ENCODE measurements around the gene ARHGAP26. TPM values are rescaled to one million over a fixed set of nuclear protein-coding genes. Genes with fewer than 3 reads are reported as not detected.
"Not testable (repeated sequence)": the region's sequence is repeated elsewhere in the genome, so short reads cannot be mapped to it uniquely, and the experiment has no call there.

ARHGAP26 gene
- total and polyA plus RNA-seq, 2 donors (not counting 1 experiment from before 2014, with no cell fraction given): 4.1 to 6.8 TPM

DNA sequence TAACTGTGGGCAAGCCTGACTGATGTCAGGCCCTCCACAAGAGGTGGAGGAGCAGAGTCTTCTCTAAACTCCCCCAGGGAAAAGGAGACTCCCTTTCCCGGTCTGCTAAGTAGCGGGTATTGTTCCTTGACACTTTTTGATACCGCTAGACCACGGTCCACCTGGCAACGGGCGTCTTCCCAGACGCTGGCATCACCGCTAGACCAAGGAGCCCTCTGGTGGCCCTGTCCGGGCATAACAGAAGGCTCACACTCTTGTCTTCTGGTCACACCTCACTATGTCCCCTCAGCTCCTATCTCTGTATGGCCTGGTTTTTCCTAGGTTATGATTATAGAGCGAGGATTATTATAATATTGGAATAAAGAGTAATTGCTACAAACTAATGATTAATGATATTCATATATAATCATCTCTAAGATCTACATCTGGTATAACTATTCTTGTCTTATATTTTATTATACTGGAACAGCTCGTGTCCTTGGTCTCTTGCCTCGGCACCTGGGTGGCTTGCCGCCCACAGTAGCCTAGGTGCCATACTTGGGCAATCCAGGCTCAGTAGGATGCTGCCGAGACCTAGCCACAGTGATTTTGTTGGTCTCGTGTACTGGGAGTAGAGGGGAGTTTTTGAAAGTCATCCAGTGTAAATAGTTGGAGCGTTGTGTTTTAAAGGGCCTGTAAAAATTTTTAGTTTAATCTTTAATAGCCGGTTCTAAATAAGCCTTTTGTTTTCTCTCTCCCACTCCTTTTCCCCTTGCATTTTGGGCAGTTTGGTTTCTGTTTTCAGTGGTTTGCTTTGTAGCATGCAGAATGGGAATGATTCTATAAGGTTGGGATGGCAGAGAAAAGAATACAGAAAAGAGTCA, 195.3 kb downstream of the ARHGAP26 start:
- not testable (repeated sequence) for H3K4me2 ChIP-seq (ENCODE audit: extremely low read depth, insufficient read depth, low read length); H2AFZ ChIP-seq (ENCODE audit: low read length); H3K4me1 ChIP-seq (ENCODE audit: control insufficient read depth, extremely low read depth, insufficient read depth, low read length); H3K27me3 ChIP-seq (ENCODE audit: control insufficient read depth, insufficient read depth, low read length); H3K9me3 ChIP-seq (ENCODE audit: control insufficient read depth, insufficient read depth, low read depth, low read length); H3K9ac ChIP-seq (ENCODE audit: insufficient read depth, low read length); DNase-seq (ENCODE audit: low read depth in 2 of 2); H3K79me2 ChIP-seq (ENCODE audit: control insufficient read depth, insufficient read depth, low read length); H3K4me3 ChIP-seq (replicated peaks in 1 of 4; ENCODE audit: control extremely low read depth in 1 of 4, insufficient read depth in 1 of 4, low read depth in 3 of 4, low read length in 4 of 4); H4K20me1 ChIP-seq (ENCODE audit: control insufficient read depth, extremely low read depth, insufficient read depth, low read length); H3K36me3 ChIP-seq (ENCODE audit: control insufficient read depth, insufficient read depth, low read length); H3K27ac ChIP-seq (ENCODE audit: insufficient read depth, low read length)
- TF ChIP-seq, protein P1, sequence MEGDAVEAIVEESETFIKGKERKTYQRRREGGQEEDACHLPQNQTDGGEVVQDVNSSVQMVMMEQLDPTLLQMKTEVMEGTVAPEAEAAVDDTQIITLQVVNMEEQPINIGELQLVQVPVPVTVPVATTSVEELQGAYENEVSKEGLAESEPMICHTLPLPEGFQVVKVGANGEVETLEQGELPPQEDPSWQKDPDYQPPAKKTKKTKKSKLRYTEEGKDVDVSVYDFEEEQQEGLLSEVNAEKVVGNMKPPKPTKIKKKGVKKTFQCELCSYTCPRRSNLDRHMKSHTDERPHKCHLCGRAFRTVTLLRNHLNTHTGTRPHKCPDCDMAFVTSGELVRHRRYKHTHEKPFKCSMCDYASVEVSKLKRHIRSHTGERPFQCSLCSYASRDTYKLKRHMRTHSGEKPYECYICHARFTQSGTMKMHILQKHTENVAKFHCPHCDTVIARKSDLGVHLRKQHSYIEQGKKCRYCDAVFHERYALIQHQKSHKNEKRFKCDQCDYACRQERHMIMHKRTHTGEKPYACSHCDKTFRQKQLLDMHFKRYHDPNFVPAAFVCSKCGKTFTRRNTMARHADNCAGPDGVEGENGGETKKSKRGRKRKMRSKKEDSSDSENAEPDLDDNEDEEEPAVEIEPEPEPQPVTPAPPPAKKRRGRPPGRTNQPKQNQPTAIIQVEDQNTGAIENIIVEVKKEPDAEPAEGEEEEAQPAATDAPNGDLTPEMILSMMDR (conservative IDR thresholded peaks at IDR 0.05 in 1 of 2, IDR thresholded peaks at IDR 0.05 in 1 of 2; ENCODE audit: low read depth in 1 of 2, low read length in 2 of 2): peak; percentile 6 to 10

DNA sequence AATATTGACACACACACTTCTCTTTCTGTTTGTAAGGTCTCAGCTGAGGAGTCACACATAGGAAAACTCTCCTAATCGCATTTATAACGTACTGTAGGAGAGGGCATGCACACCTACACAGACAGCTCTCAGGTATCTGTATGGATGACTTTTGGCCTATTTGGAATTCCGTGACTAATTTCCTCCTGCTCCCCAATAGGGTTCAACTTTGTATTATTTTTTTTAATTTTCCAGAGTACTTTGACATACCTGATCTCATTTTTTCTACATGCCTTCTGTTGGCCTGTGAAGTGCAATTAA, 195.9 kb downstream of the ARHGAP26 start:
- H4K20me1 ChIP-seq (ENCODE audit: control insufficient read depth, extremely low read depth, insufficient read depth, low read length): no peaks in the 10 kb centered on the region
- no peak overlapping the region for H3K27ac ChIP-seq (ENCODE audit: insufficient read depth, low read length)
- H3K9me3 ChIP-seq (ENCODE audit: control insufficient read depth, insufficient read depth, low read depth, low read length): no peaks in the 10 kb centered on the region
- no peaks in the 10 kb centered on the region for H3K4me1 ChIP-seq (ENCODE audit: control insufficient read depth, extremely low read depth, insufficient read depth, low read length)
- H3K79me2 ChIP-seq (ENCODE audit: control insufficient read depth, insufficient read depth, low read length): no peaks in the 10 kb centered on the region
- no peak overlapping the region for H3K4me3 ChIP-seq (replicated peaks in 1 of 4; ENCODE audit: control extremely low read depth in 1 of 4, insufficient read depth in 1 of 4, low read depth in 3 of 4, low read length in 4 of 4)
- H2AFZ ChIP-seq (ENCODE audit: low read length): no peak overlapping the region
- H3K36me3 ChIP-seq (ENCODE audit: control insufficient read depth, insufficient read depth, low read length): no peaks in the 10 kb centered on the region
- no peak overlapping the region for H3K4me2 ChIP-seq (ENCODE audit: extremely low read depth, insufficient read depth, low read length)
- H3K27me3 ChIP-seq (ENCODE audit: control insufficient read depth, insufficient read depth, low read length): no peaks in the 10 kb centered on the region
- H3K9ac ChIP-seq (ENCODE audit: insufficient read depth, low read length): no peak overlapping the region
- DNase-seq (ENCODE audit: low read depth in 2 of 2): no peak
- TF ChIP-seq, protein P1 (conservative IDR thresholded peaks at IDR 0.05 in 1 of 2, IDR thresholded peaks at IDR 0.05 in 1 of 2; ENCODE audit: low read depth in 1 of 2, low read length in 2 of 2): no peak
- no peak for TF ChIP-seq EZH2 (IDR thresholded peaks at IDR 0.05; ENCODE audit: low read length, missing control alignments)

DNA sequence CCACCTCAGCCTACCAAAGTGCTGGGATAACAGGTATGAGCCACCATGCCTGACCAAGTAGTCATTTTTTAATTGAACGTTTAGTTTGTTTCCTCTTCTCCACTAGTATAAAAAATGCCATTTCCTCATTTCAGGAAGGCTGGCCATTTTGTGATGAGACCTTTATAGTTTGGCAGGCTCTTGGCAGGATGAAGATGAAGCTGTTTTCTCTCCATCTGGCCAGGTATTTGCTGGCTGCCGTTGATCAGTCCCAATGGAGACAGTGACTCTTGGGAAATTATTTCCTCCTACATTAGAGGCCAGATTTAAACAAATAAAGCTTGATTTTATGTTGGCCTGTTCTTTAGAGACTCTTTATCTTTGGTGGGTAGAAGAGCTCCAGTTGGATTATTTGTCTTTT, 199.0 kb downstream of the ARHGAP26 start:
- Histone ChIP-seq H2AFZ (ENCODE audit: low read length) (no peak overlapping the region), H3K27me3 (ENCODE audit: control insufficient read depth, insufficient read depth, low read length) (no peaks in the 10 kb centered on the region), H3K27ac (ENCODE audit: insufficient read depth, low read length) (no peak overlapping the region), H3K9ac (ENCODE audit: insufficient read depth, low read length) (no peak overlapping the region), H3K4me1 (ENCODE audit: control insufficient read depth, extremely low read depth, insufficient read depth, low read length) (no peaks in the 10 kb centered on the region), H3K9me3 (ENCODE audit: control insufficient read depth, insufficient read depth, low read depth, low read length) (no peaks in the 10 kb centered on the region), H3K36me3 (ENCODE audit: control insufficient read depth, insufficient read depth, low read length) (no peaks in the 10 kb centered on the region), H4K20me1 (ENCODE audit: control insufficient read depth, extremely low read depth, insufficient read depth, low read length) (no peaks in the 10 kb centered on the region), H3K4me2 (ENCODE audit: extremely low read depth, insufficient read depth, low read length) (no peak overlapping the region), H3K79me2 (ENCODE audit: control insufficient read depth, insufficient read depth, low read length) (no peaks in the 10 kb centered on the region), H3K4me3 (replicated peaks in 1 of 4; ENCODE audit: control extremely low read depth in 1 of 4, insufficient read depth in 1 of 4, low read depth in 3 of 4, low read length in 4 of 4) (no peak overlapping the region)
- TF ChIP-seq, protein P1 (conservative IDR thresholded peaks at IDR 0.05 in 1 of 2, IDR thresholded peaks at IDR 0.05 in 1 of 2; ENCODE audit: low read depth in 1 of 2, low read length in 2 of 2): no peak
- no peak for TF ChIP-seq EZH2 (IDR thresholded peaks at IDR 0.05; ENCODE audit: low read length, missing control alignments)
- no peak for DNase-seq (ENCODE audit: low read depth in 2 of 2)
